Progenitor cell of endocrine pancreas (in vitro differentiated cells): ENCODE data around the gene PARP8. TPM values are rescaled to one million over a fixed set of nuclear protein-coding genes. Genes with fewer than 3 reads are reported as not detected.
"Not testable (repeated sequence)": the region's sequence is repeated elsewhere in the genome, so short reads cannot be mapped to it uniquely, and the experiment has no call there.

Experiments used
- DNase-seq: peaks from one replicate; pipeline ENCODE4 v3.0.0; 2021; ENCODE audit warnings: low spot score; ENCODE audit not compliant: unreplicated experiment
- H3K27ac Mint-ChIP-seq: 2 replicates; pipeline ENCODE4 v1.8.0; 2021; ENCODE audit warnings: mild to moderate bottlenecking, moderate library complexity, mixed read lengths
- H3K27me3 Mint-ChIP-seq: 2 replicates; pipeline ENCODE4 v1.8.0; 2021; ENCODE audit warnings: mixed read lengths
- H3K36me3 Mint-ChIP-seq: 2 replicates; pipeline ENCODE4 v1.8.0; 2022; ENCODE audit warnings: mixed read lengths; ENCODE audit not compliant: insufficient read depth
- H3K4me1 Mint-ChIP-seq: 2 replicates; pipeline ENCODE4 v1.8.0; 2021; ENCODE audit warnings: low read depth, mixed read lengths
- H3K4me3 Mint-ChIP-seq: 2 replicates; pipeline ENCODE4 v1.8.0; 2021; ENCODE audit warnings: low read depth, mild to moderate bottlenecking, moderate library complexity, mixed read lengths
- H3K9me3 Mint-ChIP-seq: 2 replicates; pipeline ENCODE4 v1.8.0; 2021; ENCODE audit warnings: low read depth, mixed read lengths
- total RNA-seq: library from RNA; stranded (reverse); gene quantifications from 2 replicates; pipeline ENCODE4 v1.2.1, GENCODE V29; 2021
- TF ChIP-seq, protein P1 (sequence below): fragments of 200-600 bp; sonication (generic); IDR thresholded peaks from one replicate; pipeline ENCODE4 v1.5.0; 2021; ENCODE audit warnings: antibody characterized with exemption, mild to moderate bottlenecking; ENCODE audit not compliant: unreplicated experiment

PARP8 gene
- total RNA-seq, 1 donor from 2014 or later: 26.7 TPM

DNA sequence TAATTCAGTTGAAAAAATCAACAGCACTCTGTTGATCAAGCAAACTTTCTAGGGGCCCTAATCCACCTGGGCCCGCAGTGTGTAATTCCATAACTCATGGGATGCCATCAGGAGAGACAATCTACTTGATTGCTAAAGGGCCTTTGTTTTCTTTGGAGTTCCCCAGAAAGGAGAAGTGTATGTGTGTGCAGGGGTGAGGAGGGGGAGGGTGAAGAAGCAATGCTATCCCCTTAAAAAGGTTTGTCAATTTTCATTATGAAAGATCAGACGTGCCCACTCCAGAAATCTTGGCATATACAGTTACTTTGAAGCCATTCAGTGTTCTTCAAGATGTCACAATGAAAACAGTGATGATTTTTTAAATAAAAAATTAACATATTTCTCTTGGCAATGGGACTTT is 6.2 kb downstream of the PARP8 start:
- DNase-seq: no peak
- H3K9me3 Mint-ChIP-seq: peaks cover 3% of the 10 kb centered on the region
- TF ChIP-seq, protein P1, sequence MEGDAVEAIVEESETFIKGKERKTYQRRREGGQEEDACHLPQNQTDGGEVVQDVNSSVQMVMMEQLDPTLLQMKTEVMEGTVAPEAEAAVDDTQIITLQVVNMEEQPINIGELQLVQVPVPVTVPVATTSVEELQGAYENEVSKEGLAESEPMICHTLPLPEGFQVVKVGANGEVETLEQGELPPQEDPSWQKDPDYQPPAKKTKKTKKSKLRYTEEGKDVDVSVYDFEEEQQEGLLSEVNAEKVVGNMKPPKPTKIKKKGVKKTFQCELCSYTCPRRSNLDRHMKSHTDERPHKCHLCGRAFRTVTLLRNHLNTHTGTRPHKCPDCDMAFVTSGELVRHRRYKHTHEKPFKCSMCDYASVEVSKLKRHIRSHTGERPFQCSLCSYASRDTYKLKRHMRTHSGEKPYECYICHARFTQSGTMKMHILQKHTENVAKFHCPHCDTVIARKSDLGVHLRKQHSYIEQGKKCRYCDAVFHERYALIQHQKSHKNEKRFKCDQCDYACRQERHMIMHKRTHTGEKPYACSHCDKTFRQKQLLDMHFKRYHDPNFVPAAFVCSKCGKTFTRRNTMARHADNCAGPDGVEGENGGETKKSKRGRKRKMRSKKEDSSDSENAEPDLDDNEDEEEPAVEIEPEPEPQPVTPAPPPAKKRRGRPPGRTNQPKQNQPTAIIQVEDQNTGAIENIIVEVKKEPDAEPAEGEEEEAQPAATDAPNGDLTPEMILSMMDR: no peak
- H3K4me3 Mint-ChIP-seq: no peak overlapping the region
- peaks cover 32% of the 10 kb centered on the region for H3K4me1 Mint-ChIP-seq
- H3K27ac Mint-ChIP-seq: no peak overlapping the region
- no peaks in the 10 kb centered on the region for H3K27me3 Mint-ChIP-seq
- no peaks in the 10 kb centered on the region for H3K36me3 Mint-ChIP-seq

DNA sequence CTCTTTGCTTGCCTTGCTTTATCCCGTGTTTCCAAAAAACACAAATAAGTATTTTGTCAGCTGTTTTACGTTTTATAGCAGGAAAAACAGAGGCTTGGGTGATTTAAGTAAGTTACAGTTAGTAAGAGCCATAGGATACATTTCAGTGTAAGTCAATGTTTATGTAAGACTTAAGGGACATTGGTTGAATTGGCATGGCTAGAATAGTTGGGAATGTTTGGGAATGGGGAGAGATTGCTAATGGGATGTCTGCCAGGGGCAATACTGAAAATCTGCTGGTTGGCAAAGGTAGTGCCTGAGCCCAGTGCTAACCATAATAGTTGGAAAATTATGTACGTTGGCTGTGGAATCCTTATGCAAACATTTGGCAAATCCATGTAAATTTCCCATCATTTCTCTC is 7.0 kb downstream of the PARP8 start:
- H3K36me3 Mint-ChIP-seq, DNase-seq, H3K4me3 Mint-ChIP-seq, H3K27me3 Mint-ChIP-seq, H3K27ac Mint-ChIP-seq, H3K9me3 Mint-ChIP-seq: not testable (repeated sequence)
- peaks cover 28% of the 10 kb centered on the region for H3K4me1 Mint-ChIP-seq

GRCh38 chr5:50675385-50675784 is 8.9 kb downstream of the PARP8 start:
- Mint-ChIP-seq H3K27me3 (no peaks in the 10 kb centered on the region), H3K9me3 (peaks cover 3% of the 10 kb centered on the region), H3K36me3 (no peaks in the 10 kb centered on the region), H3K27ac (no peak overlapping the region), H3K4me1 (peaks cover 34% of the 10 kb centered on the region), H3K4me3 (no peak overlapping the region)
- TF ChIP-seq, protein P1: no peak
- no peak for DNase-seq

DNA sequence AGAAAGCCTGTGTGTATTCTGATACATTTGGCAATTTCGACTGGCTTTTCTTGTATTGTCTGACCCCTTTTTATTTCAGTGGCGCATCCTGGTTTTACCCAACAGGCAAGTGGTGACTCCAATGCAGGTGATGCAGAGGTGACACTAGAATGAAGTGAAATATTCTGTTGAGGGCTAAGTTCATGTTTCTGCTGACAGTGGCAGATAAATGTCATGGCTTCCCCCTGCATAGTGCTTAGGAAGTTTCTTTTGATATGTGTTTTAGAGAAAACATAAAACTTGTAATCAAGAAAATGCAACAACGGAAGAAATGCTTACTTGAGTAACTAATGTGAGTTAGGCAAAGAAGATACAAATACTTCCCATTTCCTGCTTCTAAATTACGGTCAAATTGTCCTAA is 13.1 kb downstream of the PARP8 start:
- DNase-seq, H3K4me3 Mint-ChIP-seq, H3K27me3 Mint-ChIP-seq, H3K27ac Mint-ChIP-seq, H3K9me3 Mint-ChIP-seq, H3K36me3 Mint-ChIP-seq: not testable (repeated sequence)
- peaks cover 25% of the 10 kb centered on the region for H3K4me1 Mint-ChIP-seq

DNA sequence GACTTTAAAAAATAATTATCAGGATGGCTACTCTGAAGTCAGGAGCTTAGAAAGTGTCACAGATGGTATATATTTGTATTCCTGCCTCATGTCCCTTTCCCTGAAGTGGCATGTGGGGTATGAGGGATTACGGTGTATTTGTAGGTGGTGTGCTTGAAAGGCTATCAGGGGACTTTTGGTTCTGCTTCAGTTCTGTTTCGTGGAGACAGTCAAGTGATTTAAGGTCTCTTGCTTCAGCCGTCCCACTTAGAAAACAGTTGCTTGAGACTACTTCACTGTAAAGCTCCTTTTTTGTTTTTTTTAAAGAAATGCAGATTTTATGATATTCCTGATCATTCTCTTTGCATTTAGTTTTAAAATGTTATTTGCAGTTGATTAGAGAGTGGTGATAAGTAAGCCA is 18.3 kb downstream of the PARP8 start:
- peaks cover 12% of the 10 kb centered on the region for H3K36me3 Mint-ChIP-seq
- H3K27me3 Mint-ChIP-seq: no peaks in the 10 kb centered on the region
- no peak for DNase-seq
- peaks cover 12% of the 10 kb centered on the region for H3K4me1 Mint-ChIP-seq
- no peak overlapping the region for H3K27ac Mint-ChIP-seq
- TF ChIP-seq, protein P1: no peak
- no peak overlapping the region for H3K4me3 Mint-ChIP-seq
- H3K9me3 Mint-ChIP-seq: peaks cover 11% of the 10 kb centered on the region

- Mint-ChIP-seq H3K4me3 (no peak overlapping the region), H3K4me1 (peaks cover 4% of the 10 kb centered on the region), H3K27me3 (no peaks in the 10 kb centered on the region), H3K27ac (no peak overlapping the region), H3K36me3 (peaks cover 12% of the 10 kb centered on the region), H3K9me3 (peaks cover 11% of the 10 kb centered on the region)
- TF ChIP-seq, protein P1: no peak
- no peak for DNase-seq
Observed at GRCh38 chr5:50687548-50687947, 21.1 kb downstream of the PARP8 start.
